SK-N-SH treated with all-trans-retinoic acid at 6 μM for 48 hours (cell line): Measurements from ENCODE around the gene NOG.

Source experiments
- ARNTL ChIP-seq: fragments of 450-650 bp; formaldehyde crosslinking; IDR thresholded peaks from 2 replicates; pipeline ENCODE4 v1.5.0; 2020; ENCODE audit warnings: low read depth, mild to moderate bottlenecking, moderate library complexity, borderline replicate concordance
- ESRRG ChIP-seq: fragments of 250-450 bp; sonication (Bioruptor Pico); IDR thresholded peaks from 2 replicates; pipeline ENCODE4 v1.6.1; 2021; ENCODE audit warnings: mild to moderate bottlenecking
- OSR1 ChIP-seq: fragments of 250-450 bp; sonication (Bioruptor Pico); IDR thresholded peaks from 2 replicates; pipeline ENCODE4 v1.8.0; 2022; ENCODE audit warnings: moderate library complexity, mild to moderate bottlenecking, inconsistent platforms
- POU6F1 ChIP-seq: fragments of 250-450 bp; sonication (Bioruptor Pico); IDR thresholded peaks from 2 replicates; pipeline ENCODE4 v1.8.0; 2021; ENCODE audit warnings: low read depth, mild to moderate bottlenecking, moderate library complexity, borderline replicate concordance
- RARB ChIP-seq: fragments of 250-450 bp; sonication (Bioruptor Pico); IDR thresholded peaks from 2 replicates; pipeline ENCODE4 v1.8.0; 2021; ENCODE audit warnings: mild to moderate bottlenecking, moderate library complexity
- TSHZ2 ChIP-seq: fragments of 250-450 bp; sonication (Bioruptor Pico); IDR thresholded peaks from 2 replicates; pipeline ENCODE4 v1.5.0; 2020; ENCODE audit warnings: mild to moderate bottlenecking, moderate library complexity
- ZC3H10 ChIP-seq: fragments of 250-450 bp; sonication (Bioruptor Pico); IDR thresholded peaks from 2 replicates; pipeline ENCODE4 v1.5.1; 2021; ENCODE audit warnings: mild to moderate bottlenecking, moderate library complexity
- ZFP30 ChIP-seq: fragments of 450-650 bp; formaldehyde crosslinking; IDR thresholded peaks from 2 replicates; pipeline ENCODE4 v1.5.0; 2022; ENCODE audit warnings: mild to moderate bottlenecking, moderate library complexity
- ZNF8 ChIP-seq: fragments of 450-650 bp; formaldehyde crosslinking; IDR thresholded peaks from 2 replicates; pipeline ENCODE4 v1.5.0; 2020; ENCODE audit warnings: mild to moderate bottlenecking, moderate library complexity
- TF ChIP-seq, protein P1 (sequence below): fragments of 250-450 bp; sonication (Bioruptor Pico); IDR thresholded peaks from 2 replicates; pipeline ENCODE4 v1.5.1; 2020; ENCODE audit warnings: low read depth, mild to moderate bottlenecking, moderate library complexity

DNA sequence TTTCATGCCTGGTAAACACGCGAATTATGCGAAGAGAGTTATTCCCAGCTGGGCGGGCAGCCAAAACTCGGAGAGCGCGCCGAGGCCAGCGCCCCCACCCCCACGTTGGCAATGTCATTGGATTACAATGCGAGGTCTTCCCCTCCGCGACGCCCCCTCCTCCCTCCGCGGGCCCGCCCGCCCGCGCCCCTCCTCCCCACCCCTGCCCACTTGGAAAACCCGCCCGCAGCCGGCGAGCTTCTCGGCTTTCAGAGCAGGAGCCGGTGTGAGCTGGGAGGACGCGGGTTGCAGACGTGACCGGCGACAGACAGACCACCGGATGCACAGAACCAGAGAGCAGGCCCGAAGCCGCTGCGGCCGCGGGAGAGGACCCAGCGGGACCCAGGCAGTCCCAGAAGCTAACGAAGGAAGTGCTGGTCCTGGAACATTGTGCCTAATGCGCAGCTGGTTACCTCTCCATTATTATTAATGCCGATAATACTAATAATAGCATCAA, 4.0 kb downstream of the NOG start:
- TF ChIP-seq ZNF8 (CRISPR knock-in tag) (no peak), ZC3H10 (CRISPR knock-in tag) (no peak), ZFP30 (CRISPR knock-in tag) (no peak), RARB (CRISPR knock-in tag) (no peak), ARNTL (CRISPR knock-in tag) (no peak), OSR1 (CRISPR knock-in tag) (no peak), POU6F1 (no peak), ESRRG (CRISPR knock-in tag) (no peak), TSHZ2 (no peak)
- TF ChIP-seq, protein P1, sequence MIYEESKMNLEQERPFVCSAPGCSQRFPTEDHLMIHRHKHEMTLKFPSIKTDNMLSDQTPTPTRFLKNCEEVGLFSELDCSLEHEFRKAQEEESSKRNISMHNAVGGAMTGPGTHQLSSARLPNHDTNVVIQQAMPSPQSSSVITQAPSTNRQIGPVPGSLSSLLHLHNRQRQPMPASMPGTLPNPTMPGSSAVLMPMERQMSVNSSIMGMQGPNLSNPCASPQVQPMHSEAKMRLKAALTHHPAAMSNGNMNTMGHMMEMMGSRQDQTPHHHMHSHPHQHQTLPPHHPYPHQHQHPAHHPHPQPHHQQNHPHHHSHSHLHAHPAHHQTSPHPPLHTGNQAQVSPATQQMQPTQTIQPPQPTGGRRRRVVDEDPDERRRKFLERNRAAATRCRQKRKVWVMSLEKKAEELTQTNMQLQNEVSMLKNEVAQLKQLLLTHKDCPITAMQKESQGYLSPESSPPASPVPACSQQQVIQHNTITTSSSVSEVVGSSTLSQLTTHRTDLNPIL (CRISPR knock-in tag) = no peak
